Islet of Langerhans (tissue), 1 donor: Measurements from ENCODE around the gene PORCN.
"Not testable (repeated sequence)": the region's sequence is repeated elsewhere in the genome, so short reads cannot be mapped to it uniquely, and the experiment has no call there.

ENCODE experiments used
- FAIRE-seq: peaks from one replicate; lab custom pipeline; 2011; peaks lifted over from hg19 to GRCh38; lab: Jason Lieb, UNC

The PORCN gene

GRCh38 chrX:48541140-48541814 lies 32.5 kb downstream of the PORCN start:
- FAIRE-seq, result no peak

- FAIRE-seq, result no peak
Observed at GRCh38 chrX:48548871-48549270, 40.1 kb downstream of the PORCN start.

- not testable (repeated sequence) for FAIRE-seq
Observed at GRCh38 chrX:48555731-48556325, 47.0 kb downstream of the PORCN start.

GRCh38 chrX:48558271-48558670 lies 49.5 kb downstream of the PORCN start:
- no peak for FAIRE-seq

- no peak for FAIRE-seq
Observed at GRCh38 chrX:48559636-48560035, 50.8 kb downstream of the PORCN start.

- no peak for FAIRE-seq
Observed at GRCh38 chrX:48560056-48560455, 51.3 kb downstream of the PORCN start.

GRCh38 chrX:48560681-48561080 lies 51.9 kb downstream of the PORCN start:
- FAIRE-seq, result no peak

GRCh38 chrX:48569958-48570357 lies 61.2 kb downstream of the PORCN start:
- FAIRE-seq, result no peak
